WTC11 (cell line): ENCODE results near the gene MBD3. TPM values are rescaled to one million over a fixed set of nuclear protein-coding genes. Genes with fewer than 3 reads are reported as not detected.

ENCODE experiments used
- ATAC-seq: fragments of 200-7000 bp; cut with Tn5 transposase; 2 replicates; pipeline ENCODE4 v1.10.0; 2021; ENCODE audit warnings: mild to moderate bottlenecking, moderate library complexity
- CTCF ChIA-PET: fragments of 300-600 bp; sonication (Branson Sonifier 250); formaldehyde crosslinking; loops from one replicate; lab custom pipeline; 2021; ENCODE audit warnings: antibody characterized with exemption; lab: Charles Lee
- POLR2A ChIA-PET: fragments of 350-600 bp; sonication (Branson Sonifier 250); formaldehyde crosslinking; loops from one replicate; lab custom pipeline; 2021; ENCODE audit warnings: antibody characterized with exemption; lab: Charles Lee
- DNase-seq: peaks from one replicate; pipeline ENCODE4 v3.0.0; 2021; ENCODE audit warnings: low spot score
- H3K27ac Mint-ChIP-seq: 2 replicates; pipeline ENCODE4 v1.8.0; 2021; ENCODE audit warnings: mixed read lengths
- H3K27me3 Mint-ChIP-seq: 2 replicates; pipeline ENCODE4 v1.8.0; 2021; ENCODE audit warnings: low read depth, mild to moderate bottlenecking, moderate library complexity, mixed read lengths
- H3K36me3 Mint-ChIP-seq: 2 replicates; pipeline ENCODE4 v1.8.0; 2021; ENCODE audit warnings: mixed read lengths
- H3K4me1 Mint-ChIP-seq: 2 replicates; pipeline ENCODE4 v1.8.0; 2022; ENCODE audit warnings: mixed read lengths
- H3K4me3 Mint-ChIP-seq: 2 replicates; pipeline ENCODE4 v1.8.0; 2021; ENCODE audit warnings: mild to moderate bottlenecking, moderate library complexity, mixed read lengths
- H3K9me3 Mint-ChIP-seq: 2 replicates; pipeline ENCODE4 v1.8.0; 2021; ENCODE audit warnings: mixed read lengths
- E2F5 ChIP-seq: sonication (generic); formaldehyde crosslinking; IDR thresholded peaks from 2 replicates; pipeline ENCODE4 v1.8.1; 2022; ENCODE audit warnings: mild to moderate bottlenecking, moderate library complexity, missing genetic modification reagents
- ELF4 ChIP-seq: sonication (generic); formaldehyde crosslinking; IDR thresholded peaks from 2 replicates; pipeline ENCODE4 v1.8.1; 2022; ENCODE audit warnings: low read depth, mild to moderate bottlenecking, moderate library complexity, missing genetic modification reagents
- EMX1 ChIP-seq: fragments of 250-450 bp; sonication (Bioruptor Pico); IDR thresholded peaks from 2 replicates; pipeline ENCODE4 v1.8.0; 2021; ENCODE audit warnings: mild to moderate bottlenecking
- ESRRA ChIP-seq: sonication (generic); formaldehyde crosslinking; IDR thresholded peaks from 2 replicates; pipeline ENCODE4 v1.8.1; 2022; ENCODE audit warnings: mild to moderate bottlenecking, missing genetic modification reagents, borderline replicate concordance
- FOXJ3 ChIP-seq: sonication (generic); formaldehyde crosslinking; IDR thresholded peaks from 2 replicates; pipeline ENCODE4 v1.9.0; 2021; ENCODE audit warnings: missing genetic modification reagents, mild to moderate bottlenecking, borderline replicate concordance
- IRF2 ChIP-seq: sonication (generic); formaldehyde crosslinking; IDR thresholded peaks from 2 replicates; pipeline ENCODE4 v1.8.0; 2022; ENCODE audit warnings: low read depth, missing genetic modification reagents, borderline replicate concordance
- JUN ChIP-seq: sonication (generic); formaldehyde crosslinking; IDR thresholded peaks from 2 replicates; pipeline ENCODE4 v1.8.0; 2023; ENCODE audit warnings: mild to moderate bottlenecking, missing genetic modification reagents
- MXD4 ChIP-seq: fragments of 250-450 bp; sonication (Bioruptor Pico); IDR thresholded peaks from 2 replicates; pipeline ENCODE4 v1.8.0; 2021; ENCODE audit warnings: mild to moderate bottlenecking, moderate library complexity, borderline replicate concordance
- NR2C2 ChIP-seq: sonication (generic); formaldehyde crosslinking; IDR thresholded peaks from 2 replicates; pipeline ENCODE4 v1.8.0; 2022; ENCODE audit warnings: mild to moderate bottlenecking, missing genetic modification reagents
- OVOL2 ChIP-seq: fragments of 250-450 bp; sonication (Bioruptor Pico); IDR thresholded peaks from 2 replicates; pipeline ENCODE4 v1.9.0; 2021; ENCODE audit warnings: mild to moderate bottlenecking, borderline replicate concordance
- RORB ChIP-seq: fragments of 250-450 bp; sonication (Bioruptor Pico); IDR thresholded peaks from 2 replicates; pipeline ENCODE4 v1.9.0; 2021; ENCODE audit warnings: mild to moderate bottlenecking
- SMAD3 ChIP-seq: sonication (generic); formaldehyde crosslinking; IDR thresholded peaks from 2 replicates; pipeline ENCODE4 v1.8.0; 2022; ENCODE audit warnings: missing genetic modification reagents, mild to moderate bottlenecking, borderline replicate concordance
- SMAD4 ChIP-seq: sonication (generic); formaldehyde crosslinking; IDR thresholded peaks from 2 replicates; pipeline ENCODE4 v1.8.0; 2022; ENCODE audit warnings: mild to moderate bottlenecking, missing genetic modification reagents
- STAT6 ChIP-seq: sonication (generic); formaldehyde crosslinking; conservative IDR thresholded peaks from 2 replicates; pipeline ENCODE4 v1.8.1; 2023; ENCODE audit warnings: mild to moderate bottlenecking, low read depth, missing genetic modification reagents, moderate library complexity
- TEAD1 ChIP-seq: sonication (generic); formaldehyde crosslinking; IDR thresholded peaks from 2 replicates; pipeline ENCODE4 v1.8.0; 2022; ENCODE audit warnings: mild to moderate bottlenecking, missing genetic modification reagents
- TEAD4 ChIP-seq: sonication (generic); formaldehyde crosslinking; IDR thresholded peaks from 2 replicates; pipeline ENCODE4 v1.8.0; 2022; ENCODE audit warnings: mild to moderate bottlenecking, missing genetic modification reagents
- ZNF121 ChIP-seq: sonication (generic); formaldehyde crosslinking; IDR thresholded peaks from 2 replicates; pipeline ENCODE4 v1.8.0; 2023; ENCODE audit warnings: missing genetic modification reagents
- ZNF317 ChIP-seq: sonication (generic); formaldehyde crosslinking; IDR thresholded peaks from 2 replicates; pipeline ENCODE4 v1.8.1; 2023; ENCODE audit warnings: low read depth, mild to moderate bottlenecking, moderate library complexity, missing genetic modification reagents, borderline replicate concordance
- total RNA-seq: library from RNA; stranded (reverse); gene quantifications from 3 replicates; pipeline ENCODE4 v1.2.3, GENCODE V29; 2021
- TF ChIP-seq, protein P1 (sequence below): sonication (generic); formaldehyde crosslinking; IDR thresholded peaks from 2 replicates; pipeline ENCODE4 v1.8.0; 2022; ENCODE audit warnings: mild to moderate bottlenecking, missing genetic modification reagents
- TF ChIP-seq, protein P2 (sequence below): fragments of 250-450 bp; sonication (Bioruptor Pico); IDR thresholded peaks from 2 replicates; pipeline ENCODE4 v1.9.0; 2021; ENCODE audit warnings: mild to moderate bottlenecking, borderline replicate concordance

The MBD3 gene
- total RNA-seq, 1 experiment from 2014 or later = 90.2 TPM

DNA sequence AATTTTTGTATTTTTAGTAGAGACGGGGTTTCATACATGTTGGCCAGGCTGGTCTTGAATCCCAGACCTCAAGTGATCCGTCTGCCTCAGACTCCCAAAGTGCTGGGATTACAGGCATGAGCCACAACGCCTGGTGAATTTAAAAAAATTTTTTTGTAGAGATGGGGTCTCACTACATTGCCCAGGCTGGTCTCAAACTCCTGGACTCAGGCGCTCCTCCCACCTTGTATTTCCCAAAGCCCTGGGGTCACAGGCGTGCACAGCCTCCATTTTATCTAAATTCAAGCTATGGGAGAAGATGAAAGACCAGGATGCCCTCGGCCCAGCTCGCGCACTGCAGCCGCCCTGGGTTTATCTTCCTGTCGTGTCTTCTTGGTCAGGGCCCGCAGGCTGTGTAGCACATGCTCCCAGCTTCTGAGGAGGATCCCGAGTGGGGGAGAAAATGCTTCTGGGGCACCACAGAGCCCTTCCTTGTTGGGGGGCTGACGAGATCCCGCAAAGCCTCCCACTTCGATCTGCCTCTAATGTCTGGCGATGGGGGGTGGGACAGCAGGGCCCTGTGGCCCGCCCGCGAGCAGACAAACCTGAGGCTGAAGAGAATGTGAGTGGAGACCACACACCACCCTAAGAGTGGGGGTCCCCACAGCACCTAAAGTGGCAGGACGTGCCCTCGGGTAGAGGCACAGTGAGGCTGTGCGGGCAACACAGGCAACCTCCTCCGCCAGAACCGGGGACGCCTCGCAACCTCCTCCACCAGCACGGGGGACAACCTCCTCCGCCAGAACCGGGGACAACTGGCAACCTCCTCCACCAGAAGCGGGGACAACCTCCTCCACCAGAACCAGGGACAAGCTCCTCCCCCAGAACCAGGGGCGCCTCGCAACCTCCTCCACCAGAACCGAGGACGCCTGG is 43.9 kb upstream of the MBD3 start:
- peak; percentile 78; the same call in 1 of the 2 replicates for TF ChIP-seq ZNF121
- TF ChIP-seq SMAD4 (CRISPR knock-in tag) = no peak
- ATAC-seq = no peak
- DNase-seq = no peak
- no peak overlapping the region for H3K27ac Mint-ChIP-seq
- no peaks in the 10 kb centered on the region for H3K9me3 Mint-ChIP-seq
- H3K4me1 Mint-ChIP-seq = no peaks in the 10 kb centered on the region
- ChIA-PET CTCF (interaction anchor here (0.7 kb wide), 1 partner anchor 91 kb away, joined by 3 read pairs; no protein-coding TSS in a partner anchor), POLR2A (no interaction called here)
- H3K27me3 Mint-ChIP-seq = no peaks in the 10 kb centered on the region
- no peak overlapping the region for H3K4me3 Mint-ChIP-seq
- H3K36me3 Mint-ChIP-seq = peaks cover 57% of the 10 kb centered on the region

DNA sequence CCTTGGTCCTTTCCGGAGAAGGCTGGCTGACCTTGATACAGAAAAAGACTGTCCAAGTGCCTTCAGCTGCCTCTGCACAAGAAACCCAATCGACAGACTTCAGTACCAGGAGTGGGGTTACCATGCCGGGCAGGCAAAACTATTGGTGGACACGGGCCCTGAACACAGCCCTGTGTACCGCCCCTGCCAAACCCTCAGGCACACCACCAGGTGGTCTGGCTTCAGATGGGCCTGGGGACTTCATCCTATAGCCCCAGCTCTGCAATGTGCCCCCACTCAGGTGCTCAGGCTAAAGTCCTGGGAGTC is 42.2 kb upstream of the MBD3 start:
- ATAC-seq (no peak), DNase-seq (no peak)
- peaks cover 57% of the 10 kb centered on the region for H3K36me3 Mint-ChIP-seq
- H3K9me3 Mint-ChIP-seq = no peaks in the 10 kb centered on the region
- H3K27ac Mint-ChIP-seq = no peak overlapping the region
- H3K27me3 Mint-ChIP-seq = no peaks in the 10 kb centered on the region
- no peaks in the 10 kb centered on the region for H3K4me1 Mint-ChIP-seq
- TF ChIP-seq NR2C2 (CRISPR knock-in tag) (no peak), IRF2 (no peak), JUN (no peak), FOXJ3 (CRISPR knock-in tag) (no peak), STAT6 (CRISPR knock-in tag) (no peak), EMX1 (no peak), ZNF317 (no peak), OVOL2 (CRISPR knock-in tag) (no peak), ELF4 (no peak), MXD4 (CRISPR knock-in tag) (no peak), SMAD3 (CRISPR knock-in tag) (no peak), TEAD1 (CRISPR knock-in tag) (no peak)
- CTCF ChIA-PET = no interaction called here
- no peak overlapping the region for H3K4me3 Mint-ChIP-seq
- POLR2A ChIA-PET = no interaction called here

- ChIA-PET POLR2A (no interaction called here), CTCF (no interaction called here)
- Mint-ChIP-seq H3K27me3 (no peaks in the 10 kb centered on the region), H3K27ac (no peak overlapping the region), H3K4me1 (no peaks in the 10 kb centered on the region), H3K36me3 (peaks cover 52% of the 10 kb centered on the region), H3K9me3 (no peaks in the 10 kb centered on the region), H3K4me3 (no peak overlapping the region)
- DNase-seq = no peak
- no peak for ATAC-seq
- TF ChIP-seq SMAD3 (CRISPR knock-in tag) (no peak), FOXJ3 (CRISPR knock-in tag) (no peak), E2F5 (CRISPR knock-in tag) (no peak), RORB (CRISPR knock-in tag) (no peak), ESRRA (CRISPR knock-in tag) (no peak), TEAD4 (no peak)
- TF ChIP-seq, protein P1, sequence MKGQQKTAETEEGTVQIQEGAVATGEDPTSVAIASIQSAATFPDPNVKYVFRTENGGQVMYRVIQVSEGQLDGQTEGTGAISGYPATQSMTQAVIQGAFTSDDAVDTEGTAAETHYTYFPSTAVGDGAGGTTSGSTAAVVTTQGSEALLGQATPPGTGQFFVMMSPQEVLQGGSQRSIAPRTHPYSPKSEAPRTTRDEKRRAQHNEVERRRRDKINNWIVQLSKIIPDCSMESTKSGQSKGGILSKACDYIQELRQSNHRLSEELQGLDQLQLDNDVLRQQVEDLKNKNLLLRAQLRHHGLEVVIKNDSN (CRISPR knock-in tag) = no peak
- TF ChIP-seq, protein P2, sequence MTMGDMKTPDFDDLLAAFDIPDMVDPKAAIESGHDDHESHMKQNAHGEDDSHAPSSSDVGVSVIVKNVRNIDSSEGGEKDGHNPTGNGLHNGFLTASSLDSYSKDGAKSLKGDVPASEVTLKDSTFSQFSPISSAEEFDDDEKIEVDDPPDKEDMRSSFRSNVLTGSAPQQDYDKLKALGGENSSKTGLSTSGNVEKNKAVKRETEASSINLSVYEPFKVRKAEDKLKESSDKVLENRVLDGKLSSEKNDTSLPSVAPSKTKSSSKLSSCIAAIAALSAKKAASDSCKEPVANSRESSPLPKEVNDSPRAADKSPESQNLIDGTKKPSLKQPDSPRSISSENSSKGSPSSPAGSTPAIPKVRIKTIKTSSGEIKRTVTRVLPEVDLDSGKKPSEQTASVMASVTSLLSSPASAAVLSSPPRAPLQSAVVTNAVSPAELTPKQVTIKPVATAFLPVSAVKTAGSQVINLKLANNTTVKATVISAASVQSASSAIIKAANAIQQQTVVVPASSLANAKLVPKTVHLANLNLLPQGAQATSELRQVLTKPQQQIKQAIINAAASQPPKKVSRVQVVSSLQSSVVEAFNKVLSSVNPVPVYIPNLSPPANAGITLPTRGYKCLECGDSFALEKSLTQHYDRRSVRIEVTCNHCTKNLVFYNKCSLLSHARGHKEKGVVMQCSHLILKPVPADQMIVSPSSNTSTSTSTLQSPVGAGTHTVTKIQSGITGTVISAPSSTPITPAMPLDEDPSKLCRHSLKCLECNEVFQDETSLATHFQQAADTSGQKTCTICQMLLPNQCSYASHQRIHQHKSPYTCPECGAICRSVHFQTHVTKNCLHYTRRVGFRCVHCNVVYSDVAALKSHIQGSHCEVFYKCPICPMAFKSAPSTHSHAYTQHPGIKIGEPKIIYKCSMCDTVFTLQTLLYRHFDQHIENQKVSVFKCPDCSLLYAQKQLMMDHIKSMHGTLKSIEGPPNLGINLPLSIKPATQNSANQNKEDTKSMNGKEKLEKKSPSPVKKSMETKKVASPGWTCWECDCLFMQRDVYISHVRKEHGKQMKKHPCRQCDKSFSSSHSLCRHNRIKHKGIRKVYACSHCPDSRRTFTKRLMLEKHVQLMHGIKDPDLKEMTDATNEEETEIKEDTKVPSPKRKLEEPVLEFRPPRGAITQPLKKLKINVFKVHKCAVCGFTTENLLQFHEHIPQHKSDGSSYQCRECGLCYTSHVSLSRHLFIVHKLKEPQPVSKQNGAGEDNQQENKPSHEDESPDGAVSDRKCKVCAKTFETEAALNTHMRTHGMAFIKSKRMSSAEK (CRISPR knock-in tag) = no peak
Observed at GRCh38 chr19:1634242-1634937, 41.7 kb upstream of the MBD3 start.
